GM23248 (cell line): ENCODE data around the gene DAAM1. TPM values are rescaled to one million over a fixed set of nuclear protein-coding genes. Genes with fewer than 3 reads are reported as not detected.

Source experiments
- DNase-seq: peaks from one replicate; pipeline ENCODE4 v3.0.0-alpha.2; 2015
- H2AFZ ChIP-seq: fragments of 200-600 bp; sonication (generic); 2 replicates; pipeline ENCODE4 v1.6.1; 2016; ENCODE audit warnings: antibody characterized with exemption
- H3F3A ChIP-seq: fragments of 200-600 bp; sonication (generic); 2 replicates; pipeline ENCODE4 v1.6.1; 2016; ENCODE audit warnings: mild to moderate bottlenecking, antibody characterized with exemption, mixed run types; ENCODE audit not compliant: insufficient read depth
- H3K27ac ChIP-seq: fragments of 200-600 bp; sonication (generic); 2 replicates; pipeline ENCODE4 v1.5.1; 2016; ENCODE audit warnings: mild to moderate bottlenecking
- H3K27me3 ChIP-seq: fragments of 200-600 bp; sonication (generic); replicated peaks from 2 replicates; pipeline ENCODE4 v1.6.1; 2016; ENCODE audit warnings: mild to moderate bottlenecking; ENCODE audit not compliant: insufficient read depth
- H3K36me3 ChIP-seq: fragments of 200-600 bp; sonication (generic); 2 replicates; pipeline ENCODE4 v1.6.1; 2016; ENCODE audit warnings: low read depth, mild to moderate bottlenecking
- H3K4me1 ChIP-seq: fragments of 200-600 bp; sonication (generic); 2 replicates; pipeline ENCODE4 v1.6.1; 2016; ENCODE audit warnings: mild to moderate bottlenecking; ENCODE audit not compliant: insufficient read depth
- H3K4me2 ChIP-seq: fragments of 200-600 bp; sonication (generic); one replicate; pipeline ENCODE4 v1.6.1; 2016; ENCODE audit warnings: mild to moderate bottlenecking; ENCODE audit not compliant: unreplicated experiment
- H3K4me3 ChIP-seq: fragments of 200-600 bp; sonication (generic); 2 replicates; pipeline ENCODE4 v1.5.1; 2016; ENCODE audit warnings: mild to moderate bottlenecking
- H3K79me2 ChIP-seq: fragments of 200-600 bp; sonication (generic); 2 replicates; pipeline ENCODE4 v1.6.1; 2016; ENCODE audit warnings: mild to moderate bottlenecking; ENCODE audit not compliant: insufficient read depth
- H3K9ac ChIP-seq: fragments of 200-600 bp; sonication (generic); 2 replicates; pipeline ENCODE4 v1.6.1; 2016; ENCODE audit warnings: mild to moderate bottlenecking
- H3K9me2 ChIP-seq: fragments of 200-600 bp; sonication (generic); 2 replicates; pipeline ENCODE4 v1.6.1; 2016; ENCODE audit warnings: mixed run types, mild to moderate bottlenecking, moderate library complexity; ENCODE audit not compliant: insufficient read depth
- H3K9me3 ChIP-seq: fragments of 200-600 bp; sonication (generic); one replicate; pipeline ENCODE4 v1.6.1; 2017; ENCODE audit warnings: low read depth
- H4K20me1 ChIP-seq: fragments of 200-600 bp; sonication (generic); 2 replicates; pipeline ENCODE4 v1.6.0; 2016; ENCODE audit not compliant: insufficient read depth
- EZH2 ChIP-seq: fragments of 200-600 bp; sonication (generic); IDR thresholded peaks from 2 replicates; pipeline ENCODE4 v1.6.1; 2018; ENCODE audit warnings: antibody characterized with exemption, mild to moderate bottlenecking; ENCODE audit not compliant: insufficient read depth, poor library complexity, severe bottlenecking
- EZH2phosphoT487 ChIP-seq: fragments of 200-600 bp; sonication (generic); IDR thresholded peaks from 2 replicates; pipeline ENCODE4 v1.6.1; 2018; ENCODE audit warnings: antibody characterized with exemption, moderate library complexity, mild to moderate bottlenecking, low read depth; ENCODE audit not compliant: insufficient read depth
- WGBS, 2 experiments: methylation state at CpG; one replicate each; pipeline ENCODE4 v1.1.6; 2015 to 2017; ENCODE audit warnings: low lambda C conversion rate in 2 of 2, low coverage in 1 of 2; ENCODE audit errors: missing lambda C conversion rate in 2 of 2; 5-methylcytosine and 5-hydroxymethylcytosine counted together
- in situ Hi-C: fragments of 300-500 bp; cut with MboI; formaldehyde crosslinking; loops from 2 replicates; pipeline ENCODE4 v1.15.0; 2020
- polyA plus RNA-seq: library from polyadenylated mRNA; unstranded; fragments of >200 nt; fragmentation: Nextera tagmentation; extraction: Ambion mirVana; gene quantifications from 2 replicates; pipeline ENCODE4 v1.2.1, GENCODE V29; 2016
- total RNA-seq: library from RNA; depleted of rRNA; stranded (reverse); fragments of >200 nt; shearing (Covaris generic); gene quantifications from 2 replicates; pipeline ENCODE4 v1.2.3, GENCODE V29; 2014

The DAAM1 gene
- total and polyA plus RNA-seq, 2 experiments from 2014 or later = 17.4 to 17.5 TPM

DNA sequence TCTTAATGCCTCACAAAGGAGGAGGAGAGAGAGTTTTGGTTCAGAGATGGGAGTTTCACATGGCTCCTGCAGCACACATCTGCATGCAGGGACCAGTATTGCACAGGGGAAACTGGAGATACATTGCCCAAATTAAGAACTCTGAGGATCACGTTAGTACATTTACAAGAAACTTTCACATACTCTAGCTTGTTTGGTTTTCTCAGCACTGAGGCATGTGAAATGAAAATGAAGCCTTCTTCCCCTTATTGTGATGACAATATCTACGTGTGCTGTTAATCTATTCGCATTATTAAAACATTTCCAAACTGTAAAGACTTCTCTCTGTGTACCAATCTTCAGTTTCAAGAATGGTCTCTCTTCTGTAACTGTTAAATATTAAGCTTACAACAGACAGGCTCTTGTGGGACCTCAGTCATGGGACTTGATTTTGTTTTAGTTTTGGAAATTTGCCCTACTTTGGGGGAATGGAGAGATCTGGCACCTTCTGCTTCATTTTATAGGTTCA lies 124.7 kb downstream of the DAAM1 start:
- Histone ChIP-seq H3K9me3 (no peaks in the 10 kb centered on the region), H3K9me2 (no peaks in the 10 kb centered on the region), H3K4me2 (no peak overlapping the region), H2AFZ (no peak overlapping the region), H3K36me3 (no peaks in the 10 kb centered on the region), H3F3A (peaks cover 2% of the 10 kb centered on the region; the same call in 1 of the 2 replicates), H3K79me2 (no peaks in the 10 kb centered on the region), H3K9ac (no peak overlapping the region), H3K27me3 (no peaks in the 10 kb centered on the region), H3K4me1 (peaks cover 17% of the 10 kb centered on the region), H3K27ac (no peak overlapping the region), H4K20me1 (no peaks in the 10 kb centered on the region), H3K4me3 (no peak overlapping the region)
- in situ Hi-C loops = no loop called here
- no peak for DNase-seq
- no peak for TF ChIP-seq EZH2phosphoT487
- no peak for TF ChIP-seq EZH2
- WGBS, 2 experiments = 93 to 96% methylated on average over 3 of the region's 3 CpGs

DNA sequence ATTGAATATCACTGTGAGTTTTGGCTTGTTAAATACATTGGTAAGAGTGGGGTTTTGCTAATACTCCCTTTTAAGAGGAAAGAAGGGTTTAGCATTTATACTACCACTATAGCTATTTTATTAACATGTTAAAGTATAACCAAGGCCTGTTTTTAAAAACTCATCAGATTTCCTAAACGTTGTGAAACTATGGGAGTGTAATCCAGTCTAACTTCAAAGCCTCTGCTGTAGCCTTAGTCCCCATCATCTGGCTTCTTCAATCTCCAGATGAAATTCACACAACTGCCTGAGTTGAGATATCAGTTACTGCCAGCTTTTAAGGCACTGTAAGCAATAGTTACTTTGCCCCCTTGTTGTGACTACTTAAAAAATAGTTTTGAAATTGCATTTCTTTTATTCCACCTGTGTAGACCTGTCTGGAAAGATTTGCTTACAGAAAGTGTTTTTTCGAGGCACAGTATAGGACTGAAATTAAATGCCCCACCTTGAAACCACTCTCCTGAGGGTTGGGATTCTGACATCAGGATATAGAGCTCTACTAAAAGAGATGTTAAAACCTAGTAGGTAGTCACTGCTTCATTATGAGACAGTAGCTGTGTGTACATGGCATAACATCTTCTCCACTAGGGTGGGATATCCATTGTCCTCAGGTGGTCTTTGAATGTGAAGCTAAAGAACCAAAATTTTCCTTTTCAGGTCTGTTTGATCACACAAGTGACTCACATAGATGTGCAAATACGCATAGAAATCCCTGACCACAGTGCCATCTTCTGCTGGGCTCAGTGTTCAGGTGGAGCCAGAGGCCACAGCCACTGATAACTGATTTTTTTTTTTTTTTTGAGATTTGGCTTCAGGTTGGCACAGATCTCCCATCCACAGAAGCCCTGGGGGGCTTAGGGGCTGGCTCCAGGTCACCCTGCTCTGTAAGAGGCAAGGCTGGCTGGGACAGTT lies 125.5 kb downstream of the DAAM1 start:
- no peak overlapping the region for H3K9ac ChIP-seq
- no peak for TF ChIP-seq EZH2
- TF ChIP-seq EZH2phosphoT487 = no peak
- in situ Hi-C loops = no loop called here
- H3K4me1 ChIP-seq = peaks cover 10% of the 10 kb centered on the region; the same call in 1 of the 2 replicates
- no peak overlapping the region for H3K4me2 ChIP-seq
- H3F3A ChIP-seq = no peaks in the 10 kb centered on the region
- H3K9me3 ChIP-seq = no peaks in the 10 kb centered on the region
- no peak overlapping the region for H2AFZ ChIP-seq
- no peak overlapping the region for H3K4me3 ChIP-seq
- H3K36me3 ChIP-seq = no peaks in the 10 kb centered on the region
- H4K20me1 ChIP-seq = no peaks in the 10 kb centered on the region
- H3K27me3 ChIP-seq = no peaks in the 10 kb centered on the region
- H3K79me2 ChIP-seq = no peaks in the 10 kb centered on the region
- DNase-seq = no peak
- no peaks in the 10 kb centered on the region for H3K9me2 ChIP-seq
- WGBS, 2 experiments = 66 to 73% methylated on average over 3 of the region's 3 CpGs
- H3K27ac ChIP-seq = no peak overlapping the region

DNA sequence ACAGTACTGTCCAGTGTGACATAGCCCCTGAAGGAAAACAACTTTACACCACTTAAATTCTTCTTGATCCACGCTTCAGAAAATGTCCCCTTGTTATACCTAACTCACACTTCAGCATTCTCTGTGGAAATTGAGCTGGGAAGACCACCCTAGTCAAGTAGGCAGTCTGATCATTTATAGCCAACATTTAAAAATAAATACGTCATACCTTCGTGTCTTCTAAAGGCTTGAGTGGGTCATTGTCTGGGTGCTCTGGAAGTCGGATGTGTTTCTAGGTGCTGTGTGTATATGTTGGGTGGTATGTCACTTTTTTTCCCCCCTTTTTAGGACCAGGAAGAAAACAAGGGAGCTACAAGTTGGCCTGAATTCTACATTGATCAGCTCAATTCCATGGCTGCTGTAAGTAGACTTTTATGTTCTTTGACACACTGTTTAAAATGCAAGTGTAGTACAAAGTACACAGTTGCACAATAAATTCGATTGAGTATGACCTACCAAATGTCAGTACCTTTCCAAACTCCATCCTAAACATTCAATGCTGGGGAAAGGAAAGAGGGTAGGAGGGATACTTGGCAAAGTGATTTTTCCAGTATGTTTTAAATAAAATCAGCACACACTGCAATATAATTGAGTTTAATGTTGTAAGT lies 126.6 kb downstream of the DAAM1 start:
- Histone ChIP-seq H2AFZ (no peak overlapping the region), H3K4me3 (no peak overlapping the region), H3K9me2 (no peaks in the 10 kb centered on the region), H3K27ac (no peak overlapping the region), H3K4me2 (no peak overlapping the region), H4K20me1 (no peaks in the 10 kb centered on the region), H3K36me3 (no peaks in the 10 kb centered on the region), H3K27me3 (no peaks in the 10 kb centered on the region), H3K4me1 (no peaks in the 10 kb centered on the region), H3K79me2 (0 out of 2 replicates have a peak, but pooled peaks cover 5% of the 10 kb centered on the region), H3K9me3 (no peaks in the 10 kb centered on the region), H3F3A (no peaks in the 10 kb centered on the region), H3K9ac (no peak overlapping the region)
- 86 to 90% methylated on average over 5 of the region's 5 CpGs for WGBS, 2 experiments
- TF ChIP-seq EZH2phosphoT487 = no peak
- TF ChIP-seq EZH2 = no peak
- no peak for DNase-seq
- in situ Hi-C loops = no loop called here

DNA sequence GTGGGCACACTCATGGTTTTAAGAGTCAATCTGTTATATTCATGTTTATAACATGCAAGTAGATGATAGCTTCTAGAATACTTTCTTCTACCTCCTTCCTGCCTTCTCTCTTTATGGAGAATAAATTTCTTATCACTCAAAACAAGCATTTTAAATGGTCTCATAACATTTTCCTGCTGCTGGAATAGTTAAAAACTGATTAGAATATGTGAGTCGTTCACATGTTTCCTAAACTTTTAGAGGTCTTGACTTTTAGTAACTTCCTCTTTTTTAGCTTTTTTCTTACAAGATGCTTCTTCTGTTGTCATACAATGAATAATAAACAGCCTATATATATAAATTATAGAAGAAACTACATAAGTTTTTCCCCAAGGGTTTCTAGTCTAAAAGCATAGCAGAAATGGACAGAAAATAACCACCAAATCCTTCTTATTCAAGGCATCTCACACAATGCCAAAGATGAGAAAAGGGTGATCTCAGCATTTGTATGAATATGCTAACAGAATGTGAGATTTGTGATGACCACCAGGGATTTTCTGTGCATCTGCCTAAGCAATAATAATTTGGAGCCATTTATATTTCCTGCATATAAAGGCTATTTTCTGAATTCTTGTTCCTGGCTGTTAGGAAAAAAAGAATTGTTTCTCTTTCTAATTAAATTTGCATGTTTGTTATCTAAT lies 127.8 kb downstream of the DAAM1 start:
- Histone ChIP-seq H4K20me1 (no peaks in the 10 kb centered on the region), H3K79me2 (0 out of 2 replicates have a peak, but pooled peaks cover 5% of the 10 kb centered on the region), H3K9me3 (no peaks in the 10 kb centered on the region), H3K36me3 (no peaks in the 10 kb centered on the region), H3K27me3 (no peaks in the 10 kb centered on the region), H2AFZ (no peak overlapping the region), H3K4me1 (peaks cover 12% of the 10 kb centered on the region), H3F3A (peaks cover 11% of the 10 kb centered on the region), H3K9ac (no peak overlapping the region), H3K9me2 (no peaks in the 10 kb centered on the region), H3K27ac (no peak overlapping the region), H3K4me3 (no peak overlapping the region), H3K4me2 (no peak overlapping the region)
- TF ChIP-seq EZH2phosphoT487 (no peak), EZH2 (no peak)
- in situ Hi-C loops = no loop called here
- no peak for DNase-seq
- WGBS, 2 experiments = 89 to 91% methylated on average over 1 of the region's 1 CpG
